B cell (primary cell): ENCODE results near the gene PKP2.

Source experiments
- CTCF ChIP-seq: fragments of 200-600 bp; IDR thresholded peaks from one replicate; pipeline ENCODE4 v1.8.0; 2022; ENCODE audit warnings: antibody characterized with exemption, mild to moderate bottlenecking
- EZH2 ChIP-seq: IDR thresholded peaks from 2 replicates; pipeline ENCODE4 v1.6.1; 2012; ENCODE audit warnings: borderline replicate concordance, low read depth, mild to moderate bottlenecking, moderate library complexity, low read length; ENCODE audit not compliant: insufficient read depth, poor library complexity, severe bottlenecking

GRCh38 chr12:32804301-32804700 lies 92.3 kb downstream of the PKP2 start:
- TF ChIP-seq CTCF (no peak), EZH2 (no peak)
